ENCODE measurements around the gene LEUTX.

GRCh38 chr19:39795001-39795400 lies 16.3 kb downstream of the LEUTX start:
- TF ChIP-seq POLR2AphosphoS5 (IDR thresholded peaks at IDR 0.05; ENCODE audit: low read depth, low read length) (no peak), TAF1 (IDR thresholded peaks at IDR 0.05; ENCODE audit: borderline replicate concordance, insufficient read depth, low read length) (no peak), REST (IDR thresholded peaks at IDR 0.05; ENCODE audit: insufficient read depth in 1 of 2, low read depth in 2 of 2, low read length in 2 of 2) (no peak), FOXP2 (optimal IDR thresholded peaks at IDR 0.05; ENCODE audit: borderline replicate concordance, extremely low read depth, extremely low read length, insufficient read depth) (no peak)
